Fibroblast of the conjunctiva (primary cell): Measurements from ENCODE around the gene USP2.

ENCODE experiments used
- DNase-seq: peaks from one replicate; pipeline ENCODE4 v3.0.0-alpha.2; 2010; ENCODE audit warnings: low read depth

Gene USP2

DNA sequence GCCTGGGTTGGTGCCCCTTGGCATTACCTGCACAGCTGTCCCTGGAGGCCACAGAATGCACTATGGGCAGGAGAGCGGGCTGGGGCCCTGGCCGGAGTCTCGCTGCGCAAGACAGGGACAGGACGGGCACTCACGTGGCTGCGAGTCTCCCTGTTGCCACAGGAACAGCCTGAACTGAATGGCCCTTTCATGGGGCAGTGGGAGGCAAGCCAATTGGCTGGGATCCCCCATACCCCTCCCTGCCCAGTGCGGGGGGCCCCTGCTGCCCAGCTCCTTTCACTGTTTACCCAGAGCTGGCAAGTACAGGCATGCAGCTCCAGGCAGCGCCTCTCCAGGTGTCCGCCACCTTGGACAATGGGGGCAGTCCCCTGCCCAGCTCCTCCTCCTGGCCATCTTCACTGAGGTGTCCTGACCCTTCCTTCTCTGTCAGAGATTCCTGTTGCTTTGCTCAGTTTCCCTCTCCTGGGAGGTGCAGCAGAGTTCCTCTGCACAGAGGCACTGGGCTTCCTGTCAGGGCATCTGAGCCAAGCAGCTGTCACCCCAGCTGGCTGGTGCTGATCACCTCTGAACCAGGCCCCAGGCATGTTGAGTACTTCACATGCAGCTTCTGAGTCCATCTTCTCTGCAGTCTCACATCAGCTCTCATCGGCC, 5.2 kb downstream of the USP2 start:
- no peak for DNase-seq

- peak; percentile 80 for DNase-seq
Measured at GRCh38 chr11:119375337-119376196, 5.9 kb downstream of the USP2 start.

DNA sequence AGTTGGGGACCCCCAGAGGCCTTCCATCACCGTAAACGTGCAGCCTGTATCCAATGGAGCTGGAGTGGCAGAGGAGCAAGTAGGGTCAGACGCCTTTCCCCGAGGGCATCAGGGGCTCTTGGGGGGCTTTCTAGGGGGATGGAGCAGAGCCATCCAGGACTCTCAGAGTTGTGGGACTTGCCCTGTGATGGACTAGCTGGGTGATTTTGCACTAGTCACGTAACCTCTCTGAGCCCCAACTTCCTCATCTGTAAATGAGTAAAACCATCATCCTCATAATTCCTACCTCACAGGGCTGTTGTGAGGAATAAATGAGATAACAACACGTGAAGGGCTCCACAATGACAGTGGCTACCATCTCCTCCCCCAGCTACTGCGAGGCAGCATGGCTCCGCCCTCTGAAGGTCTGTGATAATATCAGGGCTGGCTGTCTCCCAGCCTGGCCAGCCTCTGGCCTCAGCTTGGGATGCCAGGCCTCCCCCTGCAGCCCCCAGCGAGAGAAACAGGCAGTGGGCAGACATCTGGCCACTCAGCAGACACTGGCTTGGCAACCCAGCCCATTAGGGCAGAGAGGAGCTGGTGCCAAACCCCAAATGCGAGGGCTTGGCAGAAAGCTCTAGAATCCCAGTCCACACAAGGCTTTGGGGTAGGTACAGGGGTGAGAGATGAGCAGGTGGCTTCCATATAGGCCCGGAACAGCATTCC, 6.7 kb downstream of the USP2 start:
- no peak for DNase-seq

GRCh38 chr11:119373921-119374631, 7.4 kb downstream of the USP2 start:
- peak; percentile 77 for DNase-seq

DNA sequence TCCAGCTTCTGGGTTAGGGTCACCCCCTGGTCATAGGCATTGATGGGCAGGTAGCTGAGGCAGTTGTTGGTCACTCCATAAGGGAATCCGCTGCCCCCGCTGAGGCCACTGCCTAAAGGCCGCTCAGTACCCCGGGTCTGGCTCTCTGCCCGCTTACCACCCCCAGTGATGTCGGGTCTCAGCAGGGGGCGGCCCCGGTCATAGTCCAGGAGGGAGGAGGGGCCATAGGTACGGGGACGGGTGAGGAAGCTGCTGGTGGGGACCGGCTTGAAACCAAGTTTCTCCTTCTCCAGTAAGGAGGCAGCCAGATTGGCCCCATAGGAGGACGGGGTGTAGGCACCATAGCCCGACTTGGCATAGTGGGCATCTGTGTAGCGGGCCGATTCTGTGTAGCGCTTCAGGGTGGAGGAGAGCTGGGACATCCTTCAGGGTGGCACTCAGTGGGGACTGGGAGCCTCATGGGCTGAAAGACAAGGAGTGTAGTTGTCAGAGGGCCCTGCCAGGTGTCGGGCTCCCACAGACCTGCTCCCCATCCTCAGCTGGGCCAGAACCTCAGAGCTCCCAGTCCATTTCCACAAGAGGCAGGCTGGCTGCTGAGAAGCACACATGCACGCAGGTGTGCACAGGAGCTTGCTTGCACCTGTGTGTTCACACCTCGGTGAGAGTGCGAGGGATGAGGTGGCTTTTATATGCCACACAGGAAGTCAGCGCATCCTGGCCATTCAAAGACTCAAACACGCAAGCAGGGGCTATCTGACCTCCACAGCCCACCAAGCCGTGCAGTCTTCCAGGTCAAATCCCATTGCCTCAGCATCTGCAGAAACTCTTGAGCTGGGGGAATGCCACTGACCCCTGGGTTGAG, 8.2 kb downstream of the USP2 start:
- no peak for DNase-seq

DNA sequence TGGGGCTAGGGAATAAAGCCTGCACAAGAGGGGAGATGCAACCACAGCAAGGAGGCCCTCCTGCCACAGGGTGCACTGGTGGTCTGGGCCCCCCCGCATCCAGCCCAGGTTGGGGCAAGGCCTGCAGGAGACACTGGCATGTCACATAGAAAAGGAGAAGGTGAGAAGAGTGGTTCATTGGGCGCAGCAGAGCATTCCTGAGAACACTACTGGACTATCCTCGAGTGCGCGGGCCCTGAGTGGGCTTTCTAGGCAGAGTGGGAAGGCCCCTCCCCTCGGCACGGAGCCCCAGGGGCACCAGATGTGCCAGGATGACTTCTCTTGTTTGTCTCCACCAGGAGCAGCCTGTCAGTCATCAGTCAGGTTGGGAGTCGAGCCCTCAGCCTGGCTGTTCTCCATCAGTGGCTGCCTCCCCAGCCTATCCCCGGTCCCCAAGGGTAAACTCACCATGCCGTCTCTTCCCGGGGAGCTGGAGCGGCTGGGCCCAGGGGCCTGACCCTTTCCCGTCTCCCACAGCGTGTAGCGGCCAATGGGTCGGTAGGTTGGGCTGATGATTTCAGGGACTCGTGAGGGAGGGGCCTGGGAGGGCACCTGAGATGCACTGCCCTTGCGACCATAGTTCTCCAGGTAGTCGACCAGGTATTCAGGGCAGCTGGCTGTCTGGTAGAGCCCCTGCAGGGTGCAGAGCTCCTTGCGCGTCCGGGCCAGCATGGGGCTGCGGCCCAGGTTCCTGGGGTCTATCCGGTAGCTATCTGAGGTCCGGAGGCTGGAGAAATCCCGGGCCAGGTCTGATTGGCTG, 9.0 kb downstream of the USP2 start:
- no peak for DNase-seq

GRCh38 chr11:119371778-119372182, 9.7 kb downstream of the USP2 start:
- no peak for DNase-seq

DNA sequence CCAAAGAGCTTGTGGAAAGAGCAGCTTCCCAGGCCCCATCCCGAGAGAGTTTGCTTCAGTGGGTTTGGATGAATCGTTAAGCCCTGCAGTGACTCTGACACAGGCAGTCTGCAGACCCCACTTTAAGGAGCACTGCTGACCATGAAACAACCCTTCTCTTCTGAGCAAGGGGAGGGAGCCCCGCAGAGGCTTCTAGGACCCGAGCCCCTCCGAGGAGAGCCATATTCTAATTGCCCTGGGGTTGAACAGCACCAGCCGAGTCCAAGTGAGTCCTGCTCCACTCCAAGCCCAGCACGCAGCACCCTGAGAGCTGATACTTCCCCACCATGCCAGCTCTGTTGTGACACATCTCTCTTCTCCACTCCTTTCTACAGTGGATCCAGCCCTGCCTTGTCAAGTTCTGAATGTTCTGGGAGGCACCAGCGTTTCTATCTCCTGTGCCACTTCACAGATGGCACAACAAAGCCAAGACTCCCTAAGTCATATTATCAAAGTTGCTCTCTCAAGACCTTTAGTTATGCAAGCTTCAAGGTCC, 10.4 kb downstream of the USP2 start:
- DNase-seq: no peak

DNA sequence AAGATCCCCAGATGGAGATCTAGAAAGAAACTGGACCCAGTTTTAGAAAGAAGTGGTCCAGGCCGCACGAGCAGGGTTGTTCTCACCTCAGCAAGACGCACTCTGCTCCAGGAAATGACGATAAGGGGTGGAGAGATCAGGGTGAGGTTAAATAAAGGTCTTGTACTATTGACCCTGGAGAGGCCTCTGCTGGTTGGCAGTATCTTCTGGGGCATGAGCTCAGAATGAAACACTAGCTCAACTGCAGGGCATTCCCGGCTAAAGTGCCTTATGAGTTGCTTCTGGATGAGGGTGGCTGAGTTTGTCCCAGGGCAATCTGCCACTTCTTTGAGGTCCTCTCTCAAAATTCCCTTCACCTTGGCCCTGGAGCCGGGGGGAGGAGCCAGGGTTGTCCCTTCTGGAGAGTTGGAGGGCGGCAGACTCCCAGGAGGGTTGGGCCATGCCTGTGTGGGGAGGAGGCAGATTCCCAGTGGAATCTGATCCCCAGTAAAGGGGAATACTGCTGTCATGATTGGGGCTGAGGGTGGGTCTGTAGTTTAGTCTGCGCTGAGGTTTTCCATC, 10.9 kb downstream of the USP2 start:
- no peak for DNase-seq

DNA sequence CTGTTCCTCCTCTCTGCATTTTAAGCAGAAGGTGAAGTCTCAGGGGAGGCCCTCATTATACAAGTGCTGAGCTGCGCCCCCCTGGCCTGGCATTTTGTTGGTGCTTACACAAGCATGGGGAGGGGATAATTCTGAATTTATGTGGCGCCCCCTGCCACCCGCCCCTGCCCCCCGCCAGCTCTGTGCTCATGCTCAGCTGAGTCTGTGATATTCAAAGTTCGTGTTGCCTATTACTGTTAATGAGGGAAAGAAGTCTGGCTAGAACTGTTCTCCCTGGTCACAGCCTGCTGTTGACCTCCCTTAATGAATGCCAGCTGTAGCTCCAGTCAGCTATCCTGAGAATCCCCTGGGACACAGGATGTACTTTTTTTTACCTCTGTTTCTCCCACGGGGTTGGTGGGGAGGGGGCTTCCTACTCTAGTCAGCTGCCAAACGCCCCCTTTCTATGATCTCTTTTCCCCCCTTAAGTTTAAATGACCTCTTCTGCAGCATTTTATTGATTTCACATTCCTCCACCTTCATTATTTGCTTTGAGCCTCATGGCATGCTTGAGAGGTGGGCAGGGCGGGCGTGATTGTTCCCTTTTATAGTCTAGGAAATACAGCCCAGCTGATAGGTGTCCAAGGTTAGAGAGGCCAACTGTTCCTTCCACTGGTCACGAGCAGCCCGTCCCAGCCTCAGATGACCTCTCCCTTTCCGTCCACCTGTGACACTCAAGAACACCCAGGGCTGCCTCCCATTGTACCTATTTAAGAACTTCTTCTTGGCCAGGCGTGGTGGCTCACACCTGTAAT, 12.2 kb downstream of the USP2 start:
- no peak for DNase-seq

DNA sequence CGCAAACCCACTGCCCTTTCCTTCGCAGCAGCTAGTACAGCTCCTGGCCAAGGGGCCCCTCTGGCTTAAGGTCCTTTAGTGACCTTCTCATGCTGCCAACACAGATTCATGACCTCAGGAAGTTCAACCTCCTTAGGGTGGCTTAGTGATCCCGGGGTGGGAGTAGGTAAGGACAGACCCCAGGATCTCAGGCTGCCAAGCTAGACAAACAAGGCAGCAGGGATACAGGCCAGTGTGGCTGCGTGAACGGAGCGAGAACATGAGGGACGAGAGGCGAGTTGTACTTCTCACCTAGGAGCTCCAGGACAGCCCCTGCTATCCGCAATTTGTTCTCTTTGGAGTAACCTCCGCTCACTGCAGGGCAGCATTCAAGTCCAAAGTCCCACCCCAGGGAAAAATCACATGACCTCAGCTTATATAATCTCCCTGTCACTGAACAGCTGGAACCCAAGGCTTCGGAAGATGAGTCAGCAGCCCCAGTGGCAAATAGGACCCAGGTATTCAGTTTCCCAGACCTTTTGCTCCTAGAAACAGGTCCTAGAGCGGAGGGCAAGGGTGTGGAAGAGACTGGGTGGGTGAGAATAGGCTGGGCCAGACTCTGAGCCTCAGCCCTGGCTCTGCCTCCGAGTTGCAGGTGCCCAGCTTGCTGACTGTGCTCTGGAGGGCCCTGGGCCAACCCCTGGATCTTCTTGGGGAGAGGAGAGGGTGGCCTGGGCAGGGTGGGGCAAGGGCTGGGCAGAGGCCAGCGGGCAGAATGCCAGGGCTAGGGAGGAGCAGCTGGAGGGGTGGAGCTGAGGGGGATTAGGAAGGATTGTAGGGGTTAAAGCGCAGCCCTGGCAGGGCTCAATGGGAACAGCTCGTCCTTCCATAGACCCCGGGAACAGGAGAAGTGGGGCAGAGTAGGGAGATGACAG, 13.1 kb downstream of the USP2 start:
- peak; percentile 75 for DNase-seq

- DNase-seq: peak; percentile 75
Measured at GRCh38 chr11:119367661-119368120, 13.8 kb downstream of the USP2 start.

GRCh38 chr11:119366690-119367620, 14.5 kb downstream of the USP2 start:
- DNase-seq: no peak

GRCh38 chr11:119365071-119365591, 16.4 kb downstream of the USP2 start:
- DNase-seq: no peak

DNA sequence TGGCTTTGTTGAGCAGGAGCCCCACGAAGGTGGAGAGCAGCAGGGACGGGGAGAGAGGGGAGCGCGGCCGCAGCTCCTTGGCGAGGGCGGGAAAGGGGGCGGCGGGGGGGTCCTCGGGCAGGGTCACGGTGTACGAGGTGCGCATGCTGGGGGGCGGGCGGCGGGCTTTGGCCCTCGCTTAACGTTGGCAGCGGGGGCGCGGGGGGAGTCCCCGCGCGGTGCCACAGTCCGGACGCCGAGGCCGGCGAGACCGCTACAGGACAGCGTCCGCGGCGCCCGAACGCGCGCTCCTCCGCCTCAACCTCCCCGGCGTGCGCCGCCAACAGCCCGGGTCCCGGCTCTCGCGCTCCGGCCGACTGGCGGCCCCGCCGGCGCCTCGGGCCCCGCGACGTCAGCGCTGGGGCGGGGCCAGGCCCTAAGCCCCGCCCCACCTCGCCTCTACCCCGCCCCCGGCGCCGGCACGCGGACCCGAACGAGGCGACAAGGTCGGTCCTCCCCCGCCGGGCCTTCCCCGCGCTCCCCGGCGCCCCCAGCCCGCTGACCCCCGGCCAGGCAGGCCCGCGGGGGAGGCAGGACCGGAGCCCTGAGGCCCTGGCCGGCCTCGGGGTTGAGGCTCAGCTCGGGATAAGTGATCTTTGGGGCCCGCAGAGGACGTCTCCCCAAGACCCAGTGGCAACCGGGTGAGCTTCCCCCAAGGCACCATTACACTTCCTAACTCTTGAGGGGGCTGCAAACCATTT, 17.5 kb downstream of the USP2 start:
- DNase-seq: no peak
